DOHH2 (cell line): ENCODE results near the gene GTPBP4.

ENCODE experiments used
- EZH2phosphoT487 ChIP-seq: fragments of 200-600 bp; sonication (generic); IDR thresholded peaks from 2 replicates; pipeline ENCODE4 v1.6.1; 2017; ENCODE audit warnings: borderline replicate concordance, mild to moderate bottlenecking, antibody characterized with exemption, low read length, moderate library complexity, mixed read lengths
- TF ChIP-seq, protein P1 (sequence below): fragments of 200-600 bp; sonication (generic); IDR thresholded peaks from one replicate; pipeline ENCODE4 v1.5.1; 2014; ENCODE audit warnings: antibody characterized with exemption, mild to moderate bottlenecking, low read depth, low read length; ENCODE audit not compliant: poor library complexity, severe bottlenecking

DNA sequence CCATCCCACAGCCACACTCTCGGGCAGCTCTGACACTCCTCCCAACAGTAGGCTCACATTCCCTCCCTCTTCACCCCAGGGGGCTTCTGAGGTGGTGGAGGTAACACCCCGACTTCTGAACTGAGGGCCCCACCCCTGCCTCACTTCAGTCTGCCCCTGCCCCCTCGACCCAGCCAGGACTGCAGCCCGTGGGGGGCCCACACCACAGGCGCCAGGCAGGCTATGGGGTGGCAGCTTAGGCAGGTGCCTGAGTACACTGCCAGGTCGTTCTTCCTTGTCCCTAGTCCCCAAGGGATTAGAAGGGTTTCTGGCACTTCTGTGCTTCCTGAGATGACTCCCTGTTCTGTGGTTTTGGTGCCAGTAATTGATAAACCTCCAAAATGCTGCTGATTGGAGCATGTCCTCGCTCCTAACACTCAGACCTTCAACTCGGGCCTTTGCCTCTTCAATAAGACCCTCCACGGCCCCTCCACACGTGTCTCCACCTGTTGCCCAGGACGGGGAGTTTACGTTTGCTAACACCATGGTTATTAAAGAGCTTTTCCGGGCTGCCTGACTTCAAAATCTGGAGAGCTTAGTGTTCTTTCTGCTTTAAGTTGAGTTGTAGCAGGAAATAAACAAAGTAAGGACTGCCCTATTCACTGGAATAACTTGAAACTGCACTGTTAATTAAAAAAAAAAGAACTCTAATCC, 33.0 kb upstream of the GTPBP4 start:
- TF ChIP-seq, protein P1, sequence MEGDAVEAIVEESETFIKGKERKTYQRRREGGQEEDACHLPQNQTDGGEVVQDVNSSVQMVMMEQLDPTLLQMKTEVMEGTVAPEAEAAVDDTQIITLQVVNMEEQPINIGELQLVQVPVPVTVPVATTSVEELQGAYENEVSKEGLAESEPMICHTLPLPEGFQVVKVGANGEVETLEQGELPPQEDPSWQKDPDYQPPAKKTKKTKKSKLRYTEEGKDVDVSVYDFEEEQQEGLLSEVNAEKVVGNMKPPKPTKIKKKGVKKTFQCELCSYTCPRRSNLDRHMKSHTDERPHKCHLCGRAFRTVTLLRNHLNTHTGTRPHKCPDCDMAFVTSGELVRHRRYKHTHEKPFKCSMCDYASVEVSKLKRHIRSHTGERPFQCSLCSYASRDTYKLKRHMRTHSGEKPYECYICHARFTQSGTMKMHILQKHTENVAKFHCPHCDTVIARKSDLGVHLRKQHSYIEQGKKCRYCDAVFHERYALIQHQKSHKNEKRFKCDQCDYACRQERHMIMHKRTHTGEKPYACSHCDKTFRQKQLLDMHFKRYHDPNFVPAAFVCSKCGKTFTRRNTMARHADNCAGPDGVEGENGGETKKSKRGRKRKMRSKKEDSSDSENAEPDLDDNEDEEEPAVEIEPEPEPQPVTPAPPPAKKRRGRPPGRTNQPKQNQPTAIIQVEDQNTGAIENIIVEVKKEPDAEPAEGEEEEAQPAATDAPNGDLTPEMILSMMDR = no peak
- TF ChIP-seq EZH2phosphoT487 = no peak
